ENCODE measurements around the gene MINDY4B. TPM values are rescaled to one million over a fixed set of nuclear protein-coding genes. Genes with fewer than 3 reads are reported as not detected.
A peak's percentile ranks its signal among the peaks of the same experiment; 100 is the strongest.

The MINDY4B gene
- polyA plus RNA-seq, 1 of the 3 experiments (the other 2 are of a cell fraction): not detected

DNA sequence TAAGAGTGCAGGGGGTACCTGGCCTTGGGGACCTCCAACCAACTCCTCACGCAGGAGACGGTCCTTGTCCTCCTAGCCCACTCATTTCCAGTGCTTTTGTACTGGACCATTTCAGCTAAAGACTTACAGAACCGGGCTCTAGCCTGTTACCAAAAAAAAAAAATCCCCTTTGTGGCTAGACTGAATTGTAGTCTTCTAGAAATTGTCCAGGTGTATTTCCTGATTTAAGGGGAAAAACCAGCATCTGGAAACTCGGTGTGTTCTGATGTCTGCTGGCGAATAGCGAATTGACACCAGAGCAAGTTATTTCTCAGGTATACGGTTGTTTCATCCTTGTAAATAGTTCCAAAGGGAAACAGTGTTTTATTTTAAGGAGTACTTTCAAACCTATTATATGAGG is 21.1 kb upstream of the MINDY4B start (continued):
- TF ChIP-seq, protein P1, sequence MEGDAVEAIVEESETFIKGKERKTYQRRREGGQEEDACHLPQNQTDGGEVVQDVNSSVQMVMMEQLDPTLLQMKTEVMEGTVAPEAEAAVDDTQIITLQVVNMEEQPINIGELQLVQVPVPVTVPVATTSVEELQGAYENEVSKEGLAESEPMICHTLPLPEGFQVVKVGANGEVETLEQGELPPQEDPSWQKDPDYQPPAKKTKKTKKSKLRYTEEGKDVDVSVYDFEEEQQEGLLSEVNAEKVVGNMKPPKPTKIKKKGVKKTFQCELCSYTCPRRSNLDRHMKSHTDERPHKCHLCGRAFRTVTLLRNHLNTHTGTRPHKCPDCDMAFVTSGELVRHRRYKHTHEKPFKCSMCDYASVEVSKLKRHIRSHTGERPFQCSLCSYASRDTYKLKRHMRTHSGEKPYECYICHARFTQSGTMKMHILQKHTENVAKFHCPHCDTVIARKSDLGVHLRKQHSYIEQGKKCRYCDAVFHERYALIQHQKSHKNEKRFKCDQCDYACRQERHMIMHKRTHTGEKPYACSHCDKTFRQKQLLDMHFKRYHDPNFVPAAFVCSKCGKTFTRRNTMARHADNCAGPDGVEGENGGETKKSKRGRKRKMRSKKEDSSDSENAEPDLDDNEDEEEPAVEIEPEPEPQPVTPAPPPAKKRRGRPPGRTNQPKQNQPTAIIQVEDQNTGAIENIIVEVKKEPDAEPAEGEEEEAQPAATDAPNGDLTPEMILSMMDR (IDR thresholded peaks at IDR 0.05): no peak
- TF ChIP-seq TEAD4 (IDR thresholded peaks at IDR 0.05; ENCODE audit: borderline replicate concordance, insufficient read depth): no peak
- TF ChIP-seq MXI1 (IDR thresholded peaks at IDR 0.05; ENCODE audit: low read depth, low read length): no peak
- no peak for TF ChIP-seq FOXM1 (IDR thresholded peaks at IDR 0.05; ENCODE audit: low read depth)
- no peak for TF ChIP-seq MEF2A (IDR thresholded peaks at IDR 0.05; ENCODE audit: borderline replicate concordance, low read depth)
- TF ChIP-seq NRF1 (IDR thresholded peaks at IDR 0.05; ENCODE audit: low read depth, low read length): no peak
- no peak for TF ChIP-seq EP300 (IDR thresholded peaks at IDR 0.05; ENCODE audit: borderline replicate concordance in 1 of 2, low read depth in 1 of 2, low read length in 1 of 2)
- TF ChIP-seq, protein P2, sequence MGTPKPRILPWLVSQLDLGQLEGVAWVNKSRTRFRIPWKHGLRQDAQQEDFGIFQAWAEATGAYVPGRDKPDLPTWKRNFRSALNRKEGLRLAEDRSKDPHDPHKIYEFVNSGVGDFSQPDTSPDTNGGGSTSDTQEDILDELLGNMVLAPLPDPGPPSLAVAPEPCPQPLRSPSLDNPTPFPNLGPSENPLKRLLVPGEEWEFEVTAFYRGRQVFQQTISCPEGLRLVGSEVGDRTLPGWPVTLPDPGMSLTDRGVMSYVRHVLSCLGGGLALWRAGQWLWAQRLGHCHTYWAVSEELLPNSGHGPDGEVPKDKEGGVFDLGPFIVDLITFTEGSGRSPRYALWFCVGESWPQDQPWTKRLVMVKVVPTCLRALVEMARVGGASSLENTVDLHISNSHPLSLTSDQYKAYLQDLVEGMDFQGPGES (IDR thresholded peaks at IDR 0.05; ENCODE audit: low read depth, low read length): no peak
- TF ChIP-seq RFX5 (IDR thresholded peaks at IDR 0.05; ENCODE audit: low read length): no peak
- TF ChIP-seq ELF1 (IDR thresholded peaks at IDR 0.05): no peak

DNA sequence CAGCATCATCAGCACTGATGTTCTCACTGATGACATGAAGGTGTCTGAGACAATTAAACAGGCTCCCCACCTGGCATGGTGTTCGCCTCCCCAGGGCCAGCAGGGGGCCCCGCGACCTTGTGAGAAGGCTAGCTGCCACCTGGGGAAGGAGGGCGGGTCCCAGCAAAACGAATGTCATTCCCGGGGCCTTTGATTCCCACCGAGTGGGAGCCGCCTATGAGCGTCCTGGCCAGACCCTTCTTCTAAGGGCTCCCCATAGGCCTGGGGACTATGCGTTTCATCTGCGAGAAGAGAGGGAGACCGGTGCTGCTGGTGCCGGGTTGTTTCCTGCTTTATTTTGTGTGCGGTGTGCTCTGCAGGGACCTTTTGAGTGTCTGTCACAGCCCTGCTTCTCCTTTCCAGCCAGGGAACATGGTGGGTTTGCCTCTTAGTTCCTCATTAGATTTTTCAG is 20.5 kb upstream of the MINDY4B start:
- ChIA-PET CTCF (interaction anchor here (0.6 to 2.0 kb wide), 11 partner anchors 8 to 231 kb away, joined by 3 to 10 read pairs (median 3); partner anchors contain the start of gene MED12L), POLR2A (no interaction called here)
- Histone ChIP-seq H3K27me3 (ENCODE audit: insufficient read depth) (peaks cover 12% of the 10 kb centered on the region; the same call in 1 of the 2 replicates), H3F3A (replicated peaks; ENCODE audit: insufficient read depth) (no peaks in the 10 kb centered on the region), H2AFZ (ENCODE audit: low read depth) (no peak overlapping the region), H3K9ac (no peak overlapping the region), H3K4me1 (ENCODE audit: control insufficient read depth in 1 of 2, insufficient read depth in 2 of 2, low read depth in 1 of 2, low read length in 1 of 2) (no peaks in the 10 kb centered on the region; a peak in 1 of 4 replicates), H3K9me2 (no peaks in the 10 kb centered on the region), H3K4me3 (ENCODE audit: low read depth in 2 of 2, low read length in 1 of 2) (no peak overlapping the region), H3K4me2 (no peak overlapping the region), H3K79me2 (ENCODE audit: insufficient read depth) (no peaks in the 10 kb centered on the region), H3K9me3 (no peaks in the 10 kb centered on the region), H4K20me1 (ENCODE audit: insufficient read depth) (no peaks in the 10 kb centered on the region), H3K36me3 (replicated peaks in 1 of 2; ENCODE audit: control insufficient read depth in 1 of 2, insufficient read depth in 2 of 2, low read length in 1 of 2) (no peaks in the 10 kb centered on the region), H3K27ac (ENCODE audit: low read depth in 2 of 2, low read length in 1 of 2) (no peak overlapping the region)
- TF ChIP-seq SMC3 (IDR thresholded peaks at IDR 0.05; ENCODE audit: low read depth, low read length) (peak; percentile 36), RAD21 (IDR thresholded peaks at IDR 0.05; ENCODE audit: low read length) (peak; percentile 57), JUND (IDR thresholded peaks at IDR 0.05) (no peak)
- TF ChIP-seq, protein P1 (IDR thresholded peaks at IDR 0.05): peak; percentile 56
- peak; percentile 59 for DNase-seq
- 83% methylated on average over 1 of the region's 14 CpGs for WGBS (ENCODE audit: low lambda C conversion rate)

Data from SK-N-SH (cell line).